Measurements from ENCODE around the gene CFLAR. TPM values are rescaled to one million over a fixed set of nuclear protein-coding genes. Genes with fewer than 3 reads are reported as not detected.

The CFLAR gene
- total and polyA plus RNA-seq, 2 of the 4 experiments (the other 2 are of a cell fraction): 29.2 to 59.9 TPM

- Histone ChIP-seq H3K36me3 (ENCODE audit: control insufficient read depth, insufficient read depth, low read length) (no peaks in the 10 kb centered on the region), H3K4ac (ENCODE audit: low read depth, low read length) (no peak overlapping the region), H3K4me3 (ENCODE audit: insufficient read depth, low read depth, low read length) (no peak overlapping the region), H3K18ac (ENCODE audit: low read depth, low read length) (no peak overlapping the region), H3K27me3 (ENCODE audit: control insufficient read depth, insufficient read depth, low read length) (no peaks in the 10 kb centered on the region), H3K4me1 (ENCODE audit: control insufficient read depth, insufficient read depth, low read length) (no peaks in the 10 kb centered on the region), H3K14ac (replicated peaks; ENCODE audit: low read depth, low read length) (no peak overlapping the region), H3K4me2 (ENCODE audit: low read depth, low read length) (no peak overlapping the region), H4K5ac (ENCODE audit: low read depth, low read length) (no peak overlapping the region), H2AFZ (replicated peaks; ENCODE audit: low read length, poor library complexity) (no peak overlapping the region), H3K9ac (ENCODE audit: low read depth, low read length) (no peak overlapping the region), H2BK15ac (ENCODE audit: low read depth, low read length) (no peak overlapping the region), H2BK20ac (ENCODE audit: low read depth, low read length) (no peak overlapping the region), H4K91ac (ENCODE audit: insufficient read depth, low read depth, low read length) (no peak overlapping the region), H3K79me1 (ENCODE audit: low read depth in 1 of 2, low read length in 2 of 2) (no peaks in the 10 kb centered on the region), H3K27ac (ENCODE audit: insufficient read depth, low read length) (no peak overlapping the region), H3K9me1 (ENCODE audit: insufficient read depth, low read length) (no peaks in the 10 kb centered on the region), H4K8ac (ENCODE audit: low read depth in 2 of 2, low read length in 2 of 2) (no peak overlapping the region), H2AK5ac (ENCODE audit: low read depth, low read length) (no peak overlapping the region), H2BK5ac (ENCODE audit: low read depth, low read length, poor library complexity, severe bottlenecking) (no peak overlapping the region), H3K56ac (ENCODE audit: extremely low read depth, insufficient read depth, low read length) (no peak overlapping the region), H2BK120ac (ENCODE audit: low read depth, low read length) (no peak overlapping the region), H2AK9ac (replicated peaks; ENCODE audit: low read depth, low read length, poor library complexity) (no peak overlapping the region), H3K9me3 (ENCODE audit: control insufficient read depth, insufficient read depth, low read length) (no peaks in the 10 kb centered on the region), H3K23ac (ENCODE audit: low read depth, low read length) (no peak overlapping the region), H4K20me1 (ENCODE audit: insufficient read depth, low read length) (no peaks in the 10 kb centered on the region)
- no TSS peak for BruUV-seq (replicated peaks)
- ChIA-PET POLR2A (ENCODE audit: unreplicated experiment) (no interaction called here), CTCF (no interaction called here)
- in situ Hi-C loops (cut with MboI; ENCODE audit: low sequenced_read_pairs): no loop called here
- 100% methylated on average over 2 of the region's 3 CpGs; no CpG with 5 or more reads in 1 of the 2 experiments for WGBS, 2 experiments (ENCODE audit: extremely low coverage in 2 of 2, insufficient read length in 1 of 2)
- no peak for DNase-seq
- dilution Hi-C loops (cut with HindIII; ENCODE audit: low sequenced_read_pairs, unreplicated experiment): no loop called here
- no peak for TF ChIP-seq CTCF (conservative IDR thresholded peaks at IDR 0.05; ENCODE audit: low read depth, low read length)
- TF ChIP-seq CHD1 (IDR thresholded peaks at IDR 0.05; ENCODE audit: low read depth, low read length): no peak
- no peak for TF ChIP-seq MAFK (IDR thresholded peaks at IDR 0.05; ENCODE audit: low read depth, low read length)
- ATAC-seq (ENCODE audit: low read depth): no peak
- intact Hi-C loops (cut with micrococcal nuclease): no loop called here
Measured at GRCh38 chr2:201100497-201100896, 15.5 kb upstream of the CFLAR start.

All from IMR-90 (cell line).